CD1c-positive myeloid dendritic cell (primary cell): ENCODE results near the gene SSX5.
"Not testable (repeated sequence)": the region's sequence is repeated elsewhere in the genome, so short reads cannot be mapped to it uniquely, and the experiment has no call there.

Experiments
- DNase-seq: peaks from one replicate; pipeline ENCODE4 v3.0.0-alpha.2; 2016; ENCODE audit errors: extremely low spot score

SSX5 gene

GRCh38 chrX:48196745-48197201 is at the start of gene SSX5:
Gene SSX5 (minus strand): TSS chrX:48196795. CDS start chrX:48195358, 1,437 bp downstream.
- DNase-seq = no peak

- DNase-seq = not testable (repeated sequence)
Observed at GRCh38 chrX:48224196-48224595, 27.6 kb upstream of the SSX5 start.

- DNase-seq = not testable (repeated sequence)
Observed at GRCh38 chrX:48214341-48214740, 17.7 kb upstream of the SSX5 start.

GRCh38 chrX:48190024-48190423 is 6.6 kb downstream of the SSX5 start:
- not testable (repeated sequence) for DNase-seq

- not testable (repeated sequence) for DNase-seq
Observed at GRCh38 chrX:48181882-48182281, 14.7 kb downstream of the SSX5 start.

- DNase-seq = no peak
Observed at GRCh38 chrX:48180811-48181210, 15.8 kb downstream of the SSX5 start.

- no peak for DNase-seq
Observed at GRCh38 chrX:48179691-48180090, 16.9 kb downstream of the SSX5 start.

- not testable (repeated sequence) for DNase-seq
Observed at GRCh38 chrX:48166322-48166721, 30.3 kb downstream of the SSX5 start.

GRCh38 chrX:48165241-48165640 is 31.4 kb downstream of the SSX5 start:
- no peak for DNase-seq

GRCh38 chrX:48156014-48156413 is 40.6 kb downstream of the SSX5 start:
- no peak for DNase-seq

- no peak for DNase-seq
Observed at GRCh38 chrX:48154796-48155195, 41.8 kb downstream of the SSX5 start.

GRCh38 chrX:48153769-48154168 is 42.8 kb downstream of the SSX5 start:
- DNase-seq = no peak

- DNase-seq = not testable (repeated sequence)
Observed at GRCh38 chrX:48142697-48143096, 53.9 kb downstream of the SSX5 start.

- not testable (repeated sequence) for DNase-seq
Observed at GRCh38 chrX:48141810-48142508, 54.6 kb downstream of the SSX5 start.

GRCh38 chrX:48139076-48139475 is 57.5 kb downstream of the SSX5 start:
- DNase-seq = not testable (repeated sequence)
